HG03039 (cell line): ENCODE data around the gene MGA.

ENCODE experiments used
- ATAC-seq: cut with Tn5 transposase; IDR thresholded peaks from one replicate; pipeline ENCODE4 v1.9.1; 2021; ENCODE audit warnings: mild to moderate bottlenecking, moderate library complexity; ENCODE audit not compliant: unreplicated experiment

Gene MGA

DNA sequence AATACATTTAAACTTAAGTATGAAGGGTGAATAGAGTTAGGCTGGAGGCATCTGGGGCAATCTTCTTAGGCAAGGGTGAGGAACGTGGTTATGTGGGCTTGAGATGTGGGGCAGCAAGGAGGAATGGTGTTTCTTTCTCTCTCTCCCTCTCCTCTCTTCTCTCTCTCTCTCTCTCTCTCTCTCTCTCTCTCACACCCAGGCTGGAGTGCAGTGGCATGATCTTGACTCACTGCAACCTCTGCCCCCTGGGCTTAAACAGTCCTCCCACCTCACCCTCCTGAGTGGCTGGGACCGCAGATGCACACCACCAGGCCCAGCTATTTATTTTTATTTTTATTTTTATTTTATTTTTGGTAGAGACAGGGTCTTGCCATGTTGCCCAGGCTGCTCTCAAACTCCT lies 4.0 kb upstream of the MGA start:
- no peak for ATAC-seq

DNA sequence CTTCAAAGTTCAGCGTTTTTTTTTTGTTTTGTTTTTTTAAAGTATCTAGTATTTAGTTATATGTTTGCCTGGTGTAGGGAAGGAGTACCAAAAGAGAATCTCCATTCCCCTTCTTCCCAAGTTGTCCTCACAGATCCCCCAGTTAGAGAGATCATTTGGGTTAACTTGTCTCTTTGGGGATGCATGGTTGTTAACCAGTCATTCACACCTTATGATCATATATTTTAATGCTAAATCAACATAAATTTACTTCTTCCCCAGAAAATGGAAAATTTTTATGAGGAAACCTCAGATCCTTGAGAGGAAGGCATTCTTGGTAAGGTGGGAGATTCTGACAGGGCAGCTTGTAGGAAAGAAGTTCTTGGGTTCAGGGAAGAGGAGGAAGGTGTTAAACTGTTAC lies 1.5 kb upstream of the MGA start:
- ATAC-seq, result no peak

DNA sequence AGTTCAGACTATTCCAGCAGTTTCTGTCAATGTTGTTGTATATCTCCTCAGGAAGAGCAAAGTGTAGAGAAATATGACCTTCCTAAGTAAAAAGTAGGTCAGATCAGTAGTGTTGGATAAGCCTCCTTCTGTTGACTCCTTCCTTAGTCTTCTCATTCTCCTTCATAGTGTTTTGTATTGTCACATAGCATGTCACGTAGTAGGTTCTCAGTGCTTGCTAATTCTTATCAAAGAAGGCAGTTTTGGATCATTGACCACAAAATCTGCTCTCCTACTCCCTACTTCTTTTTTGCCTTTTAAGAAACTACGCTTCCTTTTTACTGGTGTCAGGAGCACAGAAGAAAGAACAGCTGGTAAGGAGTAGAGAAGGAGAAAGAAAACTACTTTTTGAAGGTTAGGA lies 1.0 kb upstream of the MGA start:
- ATAC-seq, result no peak

DNA sequence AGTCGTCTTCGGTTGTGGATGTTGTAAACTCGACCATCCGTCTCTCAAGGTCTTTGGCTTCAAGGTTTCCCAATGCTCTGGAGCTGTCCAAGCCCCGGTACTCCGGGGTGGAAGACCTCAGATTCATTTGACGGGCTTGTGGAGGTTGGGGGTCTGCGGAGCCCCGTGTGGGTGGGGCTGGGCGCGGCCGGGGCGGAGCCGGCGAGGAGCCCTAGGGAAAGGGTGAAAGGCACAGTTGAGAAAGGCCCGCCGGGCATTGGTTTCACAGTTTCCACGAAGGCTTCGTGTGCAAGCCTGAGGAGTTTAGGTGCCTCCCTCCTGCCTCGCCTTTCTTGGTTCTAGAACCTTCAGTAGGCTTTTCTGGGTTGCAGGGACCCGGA lies 360 bp upstream of the MGA start:
- ATAC-seq, result no peak

DNA sequence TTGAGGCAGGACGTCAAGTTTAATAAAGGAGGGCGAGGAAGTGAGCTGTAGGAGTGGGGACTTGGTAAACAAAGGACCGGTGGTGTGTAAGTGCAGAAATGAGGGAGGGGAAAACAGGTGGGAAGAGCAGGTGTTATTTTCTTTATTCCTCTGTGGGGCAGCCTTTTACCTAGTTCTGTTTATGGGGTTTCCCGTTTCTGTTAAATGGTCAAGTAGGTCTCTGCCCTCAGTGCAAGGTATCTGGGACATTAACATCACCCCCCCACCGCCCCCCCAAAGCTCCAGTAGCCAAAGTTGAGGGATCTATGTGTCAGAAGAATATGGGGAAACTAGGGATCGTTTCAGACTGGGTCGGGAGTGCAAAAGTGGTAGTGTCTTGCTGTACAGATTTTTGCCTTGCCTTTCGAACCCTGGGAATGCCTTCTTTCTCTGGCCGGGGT lies 893 bp downstream of the MGA start:
- no peak for ATAC-seq

DNA sequence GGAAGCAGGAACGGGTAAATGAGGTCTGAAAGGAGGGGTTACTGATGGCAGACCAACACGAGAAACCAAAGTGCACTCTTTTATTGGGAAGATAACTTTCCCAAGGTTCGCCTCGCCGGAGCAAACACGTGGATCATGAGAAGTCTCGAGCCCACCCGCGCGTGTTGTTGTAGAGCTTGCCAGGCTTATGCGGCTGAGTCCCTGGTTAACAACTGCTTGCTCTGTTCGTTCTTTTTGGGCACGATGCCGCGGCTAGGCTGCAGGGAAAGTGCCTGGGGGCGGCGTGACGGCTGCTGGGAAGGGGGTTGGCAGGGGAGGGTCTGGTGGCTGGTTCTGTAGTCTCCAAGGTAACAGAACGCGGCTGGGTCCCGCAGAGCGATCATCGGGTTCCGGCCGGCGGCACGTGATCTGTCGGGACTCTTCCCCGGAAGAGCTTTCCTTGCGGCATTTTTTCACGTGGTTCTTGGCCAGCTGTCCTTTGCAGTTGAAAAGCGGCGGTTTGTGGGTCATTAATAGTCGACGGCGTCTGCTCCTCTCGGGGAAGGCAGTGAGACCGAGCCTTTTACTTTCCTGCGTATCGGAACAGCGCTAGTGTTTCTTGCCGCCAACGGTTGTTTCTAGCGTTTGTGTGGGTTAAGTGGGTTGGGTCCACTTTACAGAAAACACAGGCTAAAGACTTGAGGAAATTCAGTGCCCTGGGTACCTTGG lies 1.5 kb downstream of the MGA start:
- no peak for ATAC-seq

DNA sequence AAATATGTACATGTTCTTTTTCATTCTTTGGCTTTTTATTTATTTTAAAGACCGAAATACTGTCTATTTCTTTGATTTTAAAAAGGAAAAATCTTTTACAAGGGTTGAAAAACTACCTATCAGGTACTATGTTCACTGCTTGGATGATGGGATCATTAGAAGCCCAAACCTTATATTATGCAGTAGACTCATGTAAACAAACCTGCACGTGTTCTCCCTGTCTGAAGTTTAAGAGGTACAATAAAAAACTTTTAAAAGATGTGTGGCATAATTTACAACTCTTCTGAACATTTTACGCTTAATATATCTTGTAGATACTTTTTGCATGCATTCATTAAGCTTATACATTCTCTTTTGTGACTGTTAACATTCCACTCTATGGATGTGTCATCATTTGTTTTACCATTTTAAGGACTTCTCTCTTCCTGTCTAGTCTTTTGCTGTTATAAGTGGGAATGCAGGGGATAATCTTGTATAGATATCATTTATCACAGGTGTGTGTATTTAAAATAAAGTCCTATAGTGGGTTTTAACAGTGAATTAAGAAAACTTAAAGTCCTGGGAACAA lies 6.2 kb downstream of the MGA start:
- no peak for ATAC-seq

DNA sequence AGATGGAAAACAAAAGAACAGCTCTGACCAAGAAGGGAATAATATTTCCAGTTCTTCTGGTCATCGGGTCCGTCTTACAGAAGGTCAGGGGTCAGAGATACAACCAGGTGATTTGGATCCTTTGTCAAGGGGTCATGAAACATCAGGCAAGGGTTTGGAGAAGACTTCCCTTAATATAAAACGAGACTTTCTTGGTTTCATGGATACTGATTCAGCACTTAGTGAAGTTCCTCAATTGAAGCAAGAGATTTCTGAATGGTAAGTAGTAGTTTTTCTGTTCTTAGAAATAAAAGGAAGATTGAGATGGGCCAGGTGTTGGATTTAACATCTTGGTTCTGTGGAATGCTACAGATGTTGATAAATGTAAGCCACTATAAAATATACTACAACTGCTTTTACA lies 9.5 kb downstream of the MGA start:
- no peak for ATAC-seq

DNA sequence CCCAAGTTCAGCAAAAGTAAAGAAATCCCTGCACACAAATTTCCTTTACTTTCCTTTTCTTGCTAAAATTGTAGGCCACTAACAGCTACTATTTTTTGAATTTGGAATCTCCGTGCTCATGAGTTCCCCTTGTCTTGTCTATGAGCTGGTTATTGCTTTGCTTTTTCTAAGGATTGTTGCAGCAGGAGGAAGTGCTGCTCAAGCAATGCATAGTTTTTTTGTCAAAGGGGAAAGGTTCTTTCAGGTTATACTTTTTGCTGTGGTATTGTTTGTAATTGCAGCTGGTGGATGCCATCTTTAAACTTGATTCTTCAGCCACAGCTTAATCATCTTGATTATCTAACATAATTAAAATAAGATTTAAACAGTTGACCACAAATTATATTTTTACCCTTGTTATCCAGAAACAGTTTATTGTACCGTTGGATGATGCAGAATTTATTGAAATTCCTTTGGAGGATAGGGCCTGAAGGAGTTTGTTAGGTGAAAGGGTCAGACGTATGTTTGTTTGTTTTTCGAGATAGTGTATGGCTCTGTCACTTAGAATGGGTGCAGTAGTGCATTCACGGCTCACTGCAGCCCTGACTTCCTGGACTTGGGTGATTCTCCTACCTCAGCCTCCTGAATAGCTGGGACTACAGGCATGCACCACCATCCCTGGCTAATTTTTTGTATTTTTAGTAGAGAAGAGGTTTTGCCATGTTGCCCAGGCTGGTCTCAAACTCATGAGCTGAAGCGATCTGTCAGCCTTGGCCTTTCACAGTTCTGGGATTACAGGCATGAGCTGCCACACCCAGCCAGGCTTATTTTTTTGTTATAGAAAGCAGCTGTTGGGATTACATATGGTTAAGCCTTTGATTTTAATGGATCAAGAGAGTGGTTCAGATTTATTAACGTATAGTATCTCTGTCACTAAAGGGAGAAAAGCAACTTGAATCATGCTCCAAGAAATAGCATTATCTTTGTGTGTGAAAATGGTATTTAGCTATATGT lies 11.7 kb downstream of the MGA start:
- ATAC-seq, result no peak

DNA sequence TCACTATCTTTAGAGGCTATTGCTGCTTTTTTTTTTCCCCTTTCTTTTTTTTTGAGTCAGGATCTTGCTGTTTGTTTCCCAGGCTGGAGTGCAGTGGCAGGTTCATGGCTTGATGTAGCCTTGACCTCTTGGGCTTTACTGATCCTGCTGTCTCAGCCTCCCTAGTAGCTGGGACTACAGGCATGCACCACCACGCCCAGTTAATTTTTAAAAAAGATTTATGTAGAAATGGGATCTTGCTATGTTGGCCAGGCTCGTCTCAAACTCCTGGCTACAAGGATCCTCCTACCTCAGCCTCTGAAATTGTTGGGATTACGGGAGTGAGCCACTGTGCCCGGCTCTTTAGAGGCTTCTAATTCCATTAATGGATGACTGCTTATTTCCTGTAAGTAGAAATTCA lies 15.1 kb downstream of the MGA start:
- no peak for ATAC-seq

DNA sequence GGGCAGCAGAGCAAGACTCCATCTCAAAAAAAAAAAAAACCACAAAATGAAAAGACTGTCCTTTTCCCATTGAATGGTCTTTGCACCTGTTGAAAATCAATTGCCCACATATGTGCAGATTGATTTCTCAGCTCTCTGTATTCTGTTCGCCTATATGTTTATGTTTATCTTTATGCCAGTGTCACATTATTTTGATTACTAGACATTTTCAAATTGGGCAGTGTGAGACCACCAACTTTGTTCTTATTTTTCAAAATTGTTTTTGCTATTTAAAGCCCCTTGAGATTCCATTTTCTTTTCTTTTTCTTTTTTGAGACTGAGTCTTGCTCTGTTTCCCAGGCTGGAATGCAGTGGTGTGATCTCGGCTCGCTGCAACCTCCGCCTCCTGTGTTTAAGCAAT lies 18.5 kb downstream of the MGA start:
- ATAC-seq, result no peak

DNA sequence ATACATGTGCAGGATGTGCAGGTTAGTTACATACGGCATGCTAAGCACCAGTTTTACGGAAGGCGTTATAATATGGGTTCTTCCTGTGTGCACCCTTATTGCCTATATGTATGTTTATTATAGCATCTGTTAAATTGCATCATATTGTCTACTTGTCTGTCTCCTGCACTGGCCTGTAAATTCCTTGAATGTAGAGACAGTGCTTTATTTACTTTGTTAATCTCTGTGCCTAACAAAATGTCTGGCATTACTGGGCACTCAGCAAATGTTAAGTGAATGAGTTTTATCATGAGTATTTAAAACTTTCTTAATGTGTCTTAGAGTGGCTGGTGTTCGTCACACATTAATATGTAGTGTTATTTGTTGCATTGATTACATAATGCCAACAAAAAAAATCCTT lies 23.8 kb downstream of the MGA start:
- ATAC-seq, result no peak

DNA sequence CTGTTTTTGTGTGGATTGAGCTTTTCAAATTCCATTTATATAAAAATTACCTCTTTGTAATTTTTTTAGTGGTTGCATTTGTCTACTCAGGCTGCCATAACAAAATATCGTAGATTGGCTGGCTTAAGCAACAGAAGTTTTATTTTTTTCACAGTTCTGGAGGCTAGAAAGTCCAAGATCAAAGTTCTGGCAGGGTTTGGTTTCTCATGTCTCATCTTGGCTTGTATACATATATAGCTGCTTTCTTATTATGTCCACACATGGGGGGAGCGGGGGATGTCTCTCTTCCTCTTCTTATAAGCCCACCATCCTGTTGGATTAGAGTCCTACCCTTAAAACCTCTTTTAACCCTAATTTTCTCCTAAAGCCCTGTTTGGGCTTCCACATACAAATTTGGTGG lies 28.5 kb downstream of the MGA start:
- no peak for ATAC-seq

DNA sequence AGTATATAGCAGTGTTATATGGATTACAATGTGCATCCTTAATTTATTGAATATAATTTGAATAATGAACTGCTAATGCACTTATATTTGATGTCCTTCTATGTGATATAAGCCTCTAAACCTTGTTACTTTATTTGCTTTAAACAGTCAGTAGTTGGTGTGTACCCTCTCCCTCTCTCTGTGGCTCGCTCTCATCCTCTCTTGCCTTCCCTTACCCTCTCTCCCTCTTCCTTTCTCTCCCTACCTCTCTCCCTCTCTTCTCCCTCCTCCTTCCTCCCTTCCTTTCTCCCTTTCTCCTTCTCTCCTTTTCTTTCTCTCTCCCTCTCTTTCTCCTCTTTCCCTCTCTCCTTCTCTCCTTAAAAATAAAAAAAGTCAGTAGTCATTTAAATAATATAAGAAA lies 28.9 kb downstream of the MGA start:
- no peak for ATAC-seq

DNA sequence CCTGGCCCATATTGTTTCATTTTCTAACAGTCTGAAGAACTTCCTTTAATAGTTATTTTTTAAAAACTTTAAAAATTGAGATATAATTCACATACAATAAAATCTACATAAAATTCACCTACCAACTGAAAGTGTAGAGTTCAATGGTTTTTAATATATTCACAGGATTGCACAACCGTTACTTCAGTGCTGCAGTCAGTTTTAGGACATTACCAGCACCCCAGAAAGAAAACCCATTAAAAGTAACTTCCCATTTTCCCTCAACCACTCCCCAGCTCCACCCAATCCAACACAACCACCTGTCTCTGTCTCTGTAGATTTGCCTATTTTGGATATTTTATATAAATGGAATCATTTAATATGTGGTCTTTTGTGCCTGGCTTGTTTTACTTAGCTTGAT lies 29.6 kb downstream of the MGA start:
- ATAC-seq, result no peak

DNA sequence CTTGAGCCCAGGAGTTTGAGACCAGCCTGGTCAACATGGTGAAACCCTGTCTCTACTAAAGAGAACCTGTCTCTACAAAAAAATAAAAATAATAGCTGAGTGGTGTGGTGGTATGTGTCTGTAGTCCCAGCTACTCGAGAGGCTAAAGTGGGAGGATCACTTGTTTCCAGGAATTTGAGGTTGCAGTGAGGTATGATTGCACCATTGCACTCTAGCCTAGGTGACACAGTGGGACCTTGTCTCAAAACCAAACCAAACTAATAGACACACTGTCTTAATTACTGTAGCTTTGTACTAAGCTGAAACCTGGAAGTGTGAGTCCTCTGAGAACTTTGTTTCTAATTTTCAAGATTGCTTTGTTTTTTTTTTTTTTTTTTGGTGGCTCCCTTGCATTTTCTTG lies 30.4 kb downstream of the MGA start:
- ATAC-seq, result no peak

DNA sequence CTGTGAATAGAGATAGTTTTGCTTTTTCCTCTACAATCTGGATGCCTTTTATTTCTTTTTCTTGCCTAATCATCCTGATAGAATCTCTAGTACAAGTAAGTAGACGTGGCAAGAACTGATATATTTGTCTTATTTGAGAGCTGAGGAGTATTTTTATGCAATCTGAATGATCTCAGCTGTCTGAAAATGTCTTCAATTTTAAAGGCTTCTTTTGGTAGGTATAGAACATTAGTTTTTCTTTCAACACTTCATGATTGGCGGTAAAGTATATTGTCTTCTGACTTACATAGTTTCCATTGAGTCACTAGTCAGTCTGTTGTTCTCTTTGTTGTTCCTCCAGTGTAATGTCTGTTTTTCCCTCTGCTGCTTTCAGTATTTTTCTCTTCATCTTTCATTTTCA lies 31.3 kb downstream of the MGA start:
- ATAC-seq, result no peak

DNA sequence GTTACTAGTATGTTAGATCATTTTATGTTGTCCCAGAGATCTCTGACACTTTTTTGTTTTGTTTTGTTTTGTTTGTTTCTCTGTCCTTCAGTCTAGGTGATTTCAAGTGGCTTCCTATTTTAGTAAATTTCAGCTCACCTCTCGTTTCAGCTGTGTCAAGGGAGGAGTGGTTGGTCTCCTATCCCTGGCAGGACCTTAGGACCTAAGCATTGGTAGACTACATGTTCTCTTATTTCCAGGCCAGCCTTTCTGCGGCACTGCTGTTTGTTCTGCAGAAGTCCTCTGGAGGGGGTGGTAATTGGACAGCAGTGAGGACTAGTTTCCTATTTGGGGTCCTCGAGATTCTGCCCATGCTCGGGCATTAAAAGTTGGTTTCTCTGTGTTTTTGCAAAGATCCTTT lies 31.8 kb downstream of the MGA start:
- no peak for ATAC-seq

DNA sequence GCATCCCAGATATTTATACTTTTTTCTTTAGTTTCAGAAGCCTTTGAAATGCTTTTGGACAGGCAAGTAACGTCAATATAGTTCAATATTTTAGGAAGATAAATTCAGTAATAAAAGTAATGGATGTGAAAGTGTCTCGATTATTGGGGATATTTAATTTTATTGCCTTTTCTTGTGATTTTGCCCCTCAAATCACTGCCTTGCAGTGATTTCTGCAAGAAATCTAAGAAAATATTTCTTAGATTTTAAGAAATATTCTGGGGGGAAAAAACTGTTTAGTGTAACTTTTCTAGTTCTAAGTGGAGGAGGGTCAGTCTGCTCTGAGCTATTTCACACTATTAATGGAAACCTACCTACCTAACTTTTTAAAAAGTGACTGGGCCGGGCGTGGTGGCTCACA lies 33.6 kb downstream of the MGA start:
- ATAC-seq, result no peak

DNA sequence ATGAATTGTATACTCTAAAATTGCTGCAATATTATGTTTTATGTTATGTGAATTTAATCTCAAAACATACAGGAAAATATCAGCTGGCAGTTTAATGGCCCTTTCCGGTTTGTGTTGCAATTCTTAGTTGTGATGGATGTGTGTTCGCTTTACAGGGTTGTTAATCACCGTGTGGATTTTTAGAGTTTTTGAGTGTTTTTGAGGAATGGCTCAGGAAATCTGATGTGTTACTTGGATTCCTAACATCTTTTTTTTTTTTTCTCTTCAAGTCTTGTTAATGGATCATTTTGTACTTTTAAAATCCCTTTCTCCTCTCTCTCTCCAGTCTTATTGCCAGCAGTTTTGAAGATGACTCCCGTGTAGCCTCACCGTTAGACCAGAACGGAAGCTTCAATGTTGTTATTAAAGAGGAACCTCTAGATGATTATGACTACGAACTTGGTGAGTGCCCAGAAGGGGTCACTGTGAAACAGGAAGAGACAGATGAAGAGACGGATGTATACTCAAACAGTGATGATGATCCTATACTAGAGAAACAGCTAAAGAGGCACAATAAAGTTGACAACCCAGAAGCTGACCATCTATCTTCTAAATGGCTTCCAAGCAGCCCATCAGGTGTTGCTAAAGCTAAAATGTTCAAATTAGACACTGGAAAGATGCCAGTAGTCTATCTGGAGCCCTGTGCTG lies 35.7 kb downstream of the MGA start:
- ATAC-seq, result no peak

DNA sequence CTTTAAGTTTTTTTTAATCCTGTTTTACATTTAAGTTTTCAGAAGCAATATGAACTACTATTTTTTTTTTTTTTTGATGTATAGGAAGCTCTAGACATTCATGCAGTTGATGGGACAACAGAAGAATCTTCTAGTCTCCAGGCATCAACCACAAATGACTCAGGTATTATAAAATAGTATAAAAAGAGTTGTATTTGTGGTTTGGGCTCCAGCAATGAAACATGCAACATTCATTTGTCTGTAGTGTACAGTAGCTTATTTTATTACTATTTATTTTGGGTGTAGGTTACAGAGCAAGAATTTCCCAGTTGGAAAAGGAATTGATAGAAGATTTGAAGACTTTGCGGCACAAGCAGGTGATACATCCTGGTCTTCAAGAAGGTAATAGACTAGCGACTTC lies 38.6 kb downstream of the MGA start:
- no peak for ATAC-seq
